Fibroblast of skin of left biceps (primary cell): Measurements from ENCODE around the gene A1CF.
A peak's percentile ranks its signal among the peaks of the same experiment; 100 is the strongest.

Experiments used
- DNase-seq, 2 experiments: peaks; one replicate each; pipeline ENCODE4 v3.0.0-alpha.2; 2013; ENCODE audit warnings: low read depth in 2 of 2

The A1CF gene

GRCh38 chr10:50861370-50861769, 24.1 kb downstream of the A1CF start:
- DNase-seq, result no peak

DNA sequence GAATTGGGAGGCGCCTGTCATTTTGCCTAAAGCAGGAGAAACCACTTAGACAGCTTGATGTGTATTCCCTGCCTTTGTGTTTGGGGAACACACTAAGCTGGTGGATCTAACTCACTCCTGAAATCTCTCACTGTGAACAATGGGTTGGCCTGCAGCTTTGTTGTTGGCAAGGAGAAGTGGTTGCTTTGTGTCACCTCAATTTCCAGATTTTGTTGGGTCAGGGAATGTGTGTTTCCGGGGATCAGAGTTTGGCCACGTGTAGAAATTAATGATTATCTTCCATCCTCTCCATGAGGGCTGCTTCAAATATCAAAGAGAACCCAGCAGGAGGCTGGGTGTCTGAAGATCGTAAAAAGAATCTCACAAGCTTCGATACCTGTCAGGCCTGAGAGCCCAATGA, 27.8 kb downstream of the A1CF start:
- no peak for DNase-seq

DNA sequence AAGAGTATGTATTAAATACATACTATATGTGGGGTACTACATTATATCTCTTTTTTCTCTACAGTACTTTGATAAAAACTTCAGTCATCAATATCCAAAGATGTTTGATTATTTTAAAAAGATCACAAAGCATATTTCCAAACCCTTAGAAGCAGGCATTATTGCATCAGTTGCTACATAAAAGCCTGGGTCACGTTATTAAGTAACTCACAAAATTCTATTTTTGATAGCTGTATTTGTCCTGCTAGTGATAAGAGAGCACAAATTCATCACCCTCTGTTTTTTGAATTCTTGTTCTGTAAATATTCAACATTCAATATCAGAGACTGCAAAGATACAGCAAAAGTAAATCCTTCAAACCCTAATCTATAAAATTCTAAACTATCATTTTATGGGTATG, 30.0 kb downstream of the A1CF start:
- DNase-seq, result no peak

- DNase-seq, result no peak
These were observed 30.4 kb downstream of the A1CF start for GRCh38 chr10:50855015-50855414.

GRCh38 chr10:50853557-50853956, 31.9 kb downstream of the A1CF start:
- DNase-seq, result no peak

DNA sequence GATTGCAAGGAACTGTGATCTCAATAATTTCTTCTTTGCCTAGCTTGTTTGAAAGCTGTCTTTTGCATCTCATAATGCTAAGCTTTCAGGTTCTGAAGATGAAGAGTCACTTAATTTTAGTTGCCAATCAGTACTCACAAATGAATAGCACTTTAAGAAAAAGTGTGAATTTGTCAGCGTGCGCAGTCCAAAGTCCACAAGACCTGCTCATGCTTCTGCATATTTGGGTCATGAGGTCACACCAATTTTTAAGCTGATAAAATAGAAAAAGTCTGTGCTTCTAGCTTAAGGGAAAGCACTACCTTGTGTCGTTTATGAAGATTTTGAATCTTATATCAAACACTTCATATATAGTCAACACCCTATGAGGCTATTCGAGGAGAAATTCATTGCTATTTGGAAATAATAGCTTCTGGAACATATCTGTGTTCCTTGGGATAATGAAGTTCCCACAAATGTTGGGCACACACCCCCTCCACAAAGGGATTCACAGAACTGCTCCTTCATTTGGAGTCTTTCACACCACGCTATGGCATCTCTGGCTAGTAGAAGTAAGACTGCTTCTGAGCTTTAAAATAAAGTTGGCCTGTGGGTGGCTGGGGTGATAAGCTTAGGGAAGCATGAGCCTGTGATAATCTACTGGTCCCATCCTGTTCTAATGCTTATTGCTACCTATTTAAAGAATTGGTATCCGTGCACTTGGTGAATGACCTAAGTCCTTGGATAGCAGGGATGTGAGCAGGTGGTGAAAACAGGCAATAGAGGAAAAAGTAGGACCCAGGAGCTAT, 33.3 kb downstream of the A1CF start:
- DNase-seq, result no peak

- peak in 1 of 2 experiments; percentile 15 for DNase-seq
These were observed 34.7 kb downstream of the A1CF start for GRCh38 chr10:50850578-50851230.

DNA sequence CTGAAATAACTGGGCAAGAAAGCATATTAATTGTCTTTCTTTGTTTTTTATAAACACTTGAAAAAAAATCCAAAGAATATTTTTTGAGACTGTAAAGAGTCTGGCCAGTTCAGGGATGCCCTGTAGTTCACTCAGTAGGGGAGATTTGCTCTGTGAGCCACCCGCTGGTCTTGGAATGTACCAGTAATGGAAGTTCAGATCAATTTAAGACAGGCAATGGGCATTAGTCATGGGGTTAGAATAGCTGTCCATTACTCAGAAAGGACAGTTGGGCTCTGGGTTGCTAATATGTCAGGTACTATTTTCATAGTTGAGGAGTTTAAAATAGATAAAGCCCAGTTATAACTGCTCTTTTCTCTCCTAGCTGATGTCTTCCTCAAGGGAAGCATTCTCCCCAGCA, 38.7 kb downstream of the A1CF start:
- DNase-seq, result no peak

- no peak for DNase-seq
These were observed 48.3 kb downstream of the A1CF start for GRCh38 chr10:50837095-50837494.

- no peak for DNase-seq
These were observed 53.2 kb downstream of the A1CF start for GRCh38 chr10:50832171-50832751.

DNA sequence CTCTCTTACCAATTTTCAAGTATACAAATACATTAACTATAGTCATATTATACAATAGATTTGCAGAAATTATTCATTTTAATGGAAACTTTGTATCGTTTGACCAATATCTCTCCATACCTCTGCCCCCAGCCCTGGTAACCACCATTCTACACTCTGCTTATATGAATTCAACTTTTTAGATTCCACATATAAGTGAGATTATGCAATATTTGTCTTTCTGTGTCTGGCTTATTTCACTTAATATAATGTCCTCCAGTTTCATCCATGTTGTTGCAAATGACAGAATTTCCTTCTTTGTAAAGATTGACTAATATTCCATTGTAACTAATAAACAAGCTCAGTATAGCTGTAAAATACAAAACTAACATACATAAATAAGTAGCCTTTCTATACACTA, 55.4 kb downstream of the A1CF start:
- DNase-seq, result no peak

DNA sequence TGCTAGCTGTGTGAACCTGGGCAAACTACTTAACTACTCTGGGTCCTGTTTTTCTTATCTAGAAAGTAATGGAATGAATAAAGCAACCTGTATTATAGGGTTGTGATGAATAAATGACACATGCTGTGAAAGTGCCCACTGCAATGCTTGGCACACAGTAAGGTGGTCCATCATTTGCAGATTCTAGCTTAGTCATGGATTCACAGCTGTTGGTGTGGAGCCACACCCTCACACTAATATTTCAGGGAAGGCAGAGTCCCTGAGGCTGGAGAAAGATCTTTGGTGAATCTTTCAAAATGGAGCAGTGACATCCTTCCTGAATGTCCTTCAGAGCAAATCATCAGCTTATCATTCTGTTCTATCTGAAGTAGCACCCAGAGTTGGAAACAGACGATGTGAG, 60.6 kb downstream of the A1CF start:
- DNase-seq, result no peak

DNA sequence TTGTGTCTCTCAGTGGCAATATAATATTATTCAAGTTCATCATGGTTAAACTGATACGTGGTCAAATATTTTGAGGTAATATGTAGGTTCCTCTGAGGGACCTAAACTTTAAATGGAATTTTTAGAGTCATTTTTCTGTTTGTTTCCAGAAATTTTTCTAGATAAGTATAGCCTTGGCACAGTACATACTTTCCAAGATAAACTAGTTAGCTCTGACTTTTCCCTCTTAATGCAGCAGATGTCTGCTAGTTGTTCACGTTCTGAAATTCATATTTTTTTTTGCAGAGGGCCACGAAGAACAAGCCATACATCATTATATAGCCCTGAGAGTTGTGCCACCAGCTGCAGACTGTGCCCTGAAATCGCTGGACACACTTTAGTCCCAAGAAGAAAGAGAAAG, 61.6 kb downstream of the A1CF start:
- no peak for DNase-seq

GRCh38 chr10:50809596-50809995, 75.8 kb downstream of the A1CF start:
- no peak for DNase-seq

DNA sequence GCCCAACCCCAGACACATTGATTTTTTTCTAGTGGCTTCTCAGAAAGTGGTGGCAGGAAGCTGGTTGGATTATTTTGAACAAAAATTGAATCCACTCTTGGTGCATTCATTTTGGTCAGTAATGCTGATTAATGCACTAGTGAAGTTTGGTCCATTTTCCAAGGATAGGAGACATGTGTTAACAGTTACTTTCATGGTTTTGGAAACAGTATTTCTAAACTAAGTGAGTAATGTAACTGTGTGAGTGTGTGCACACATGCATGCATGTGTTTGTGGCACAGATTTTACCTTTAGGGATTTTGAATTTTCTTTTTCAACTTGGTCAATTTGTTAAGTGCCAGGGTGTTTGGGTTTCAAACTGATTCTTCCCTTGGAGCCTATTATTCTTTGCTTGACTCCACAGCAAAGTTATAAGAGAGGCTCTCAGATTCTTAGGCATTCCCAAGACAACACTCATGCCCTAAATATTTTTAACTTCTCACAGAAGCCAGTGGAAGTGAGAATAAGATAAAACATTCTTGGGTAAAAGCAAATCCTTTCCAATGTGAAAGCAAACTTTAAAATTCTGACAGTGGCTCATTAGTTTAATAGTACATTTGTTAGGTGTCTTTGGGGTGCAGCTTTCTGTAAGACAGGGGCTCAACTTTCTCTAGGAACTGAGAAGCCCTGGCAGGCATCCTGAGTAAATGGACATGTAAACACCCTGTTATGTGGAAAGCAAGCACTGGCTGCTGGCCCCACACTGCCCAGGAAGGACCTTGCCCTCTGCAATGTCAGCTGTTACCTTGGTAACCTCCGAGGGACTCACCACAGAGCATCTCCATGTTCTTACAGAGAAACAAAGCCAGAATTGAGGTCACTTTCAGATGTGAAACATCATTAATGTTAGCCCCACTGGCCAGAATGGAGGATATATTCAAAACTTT, 77.3 kb downstream of the A1CF start:
- peak in 1 of 2 experiments; percentile 2 for DNase-seq

GRCh38 chr10:50805981-50806622, 79.3 kb downstream of the A1CF start:
- DNase-seq, result no peak

- DNase-seq, result no peak
These were observed 85.8 kb downstream of the A1CF start for GRCh38 chr10:50799595-50799994.

- DNase-seq, result no peak
These were observed 87.1 kb downstream of the A1CF start for GRCh38 chr10:50798297-50798696.

GRCh38 chr10:50796693-50797092, 88.7 kb downstream of the A1CF start:
- DNase-seq, result no peak

- no peak for DNase-seq
These were observed 90.9 kb downstream of the A1CF start for GRCh38 chr10:50794490-50794889.
